Measurements from ENCODE around the gene CABYR.

GRCh38 chr18:24208270-24209035 lies 69.6 kb downstream of the CABYR start:
- TF ChIP-seq CTCF (IDR thresholded peaks at IDR 0.05; ENCODE audit: low read length) (no peak), EZH2 (optimal IDR thresholded peaks at IDR 0.05; ENCODE audit: low read depth, low read length) (no peak), EZH2phosphoT487 (IDR thresholded peaks at IDR 0.05; ENCODE audit: low read length) (no peak)

All from MM.1S (cell line).